ENCODE results near the gene ISCU. TPM values are rescaled to one million over a fixed set of nuclear protein-coding genes. Genes with fewer than 3 reads are reported as not detected.

ISCU gene
- total RNA-seq: 74.7 TPM

DNA sequence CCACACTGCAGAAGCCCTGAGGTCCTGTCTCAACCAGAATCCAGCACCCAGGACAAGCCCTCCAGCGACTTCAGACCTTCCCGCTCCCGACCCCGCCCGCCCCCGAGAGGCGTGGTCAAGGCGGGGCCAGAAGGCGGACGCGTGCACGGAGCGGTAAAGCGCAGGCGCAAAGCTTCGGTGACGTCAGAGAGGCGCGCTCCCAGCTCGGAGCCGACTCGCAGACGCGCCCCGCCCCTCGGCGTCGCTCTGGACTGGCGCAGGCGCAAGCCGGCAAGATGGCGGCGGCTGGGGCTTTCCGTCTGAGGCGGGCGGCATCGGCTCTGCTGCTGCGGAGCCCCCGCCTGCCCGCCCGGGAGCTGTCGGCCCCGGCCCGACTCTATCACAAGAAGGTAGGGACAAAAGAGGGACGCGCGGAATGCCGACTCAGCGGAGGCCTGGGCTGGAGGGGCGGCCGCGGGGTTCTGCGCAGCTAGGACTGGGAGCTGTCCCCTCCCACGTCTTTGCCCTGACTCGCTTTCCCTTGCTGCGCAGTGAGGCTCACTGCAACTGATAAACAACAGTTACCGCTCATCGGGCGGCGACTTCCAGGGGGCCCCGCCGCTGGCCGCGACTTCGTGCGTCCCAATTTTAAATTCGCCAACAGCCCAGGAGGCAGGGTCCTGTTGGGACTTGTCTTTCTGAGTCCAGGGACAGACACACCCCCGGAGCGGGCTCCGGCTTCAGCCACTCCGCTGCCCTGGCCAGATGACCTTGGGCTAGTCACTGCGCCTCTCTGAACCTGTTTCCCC lies at the start of gene ISCU:
TSS of gene ISCU (plus strand) at position 249 of the 788 bp plus-strand sequence. CDS start at position 276, 27 bp downstream.
- DNase-seq: peak; percentile 99

DNA sequence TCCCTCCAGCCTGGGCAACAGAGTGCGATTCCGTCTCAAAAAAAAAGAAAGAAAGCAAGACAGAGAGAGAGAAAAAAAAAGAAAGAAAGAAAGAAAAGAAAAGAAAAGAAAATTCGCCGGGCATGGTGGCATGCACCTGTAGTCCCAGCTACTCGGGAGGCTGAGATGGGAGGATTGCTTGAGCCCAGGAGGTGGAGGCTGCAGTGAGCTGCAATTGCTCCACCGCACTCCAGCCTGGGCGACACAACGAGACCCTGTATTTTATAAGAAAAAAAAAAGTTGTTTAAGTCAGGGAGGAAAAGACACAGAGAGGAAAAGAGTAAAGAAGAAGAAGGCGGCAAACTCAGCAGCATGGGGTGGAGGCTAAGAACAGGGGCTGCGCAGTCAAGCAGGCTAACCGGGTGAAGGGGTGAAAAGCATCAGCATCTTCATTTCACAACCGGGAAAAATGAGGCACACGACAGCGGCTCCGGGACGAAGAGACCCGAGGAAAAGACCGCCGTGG lies 47.9 kb upstream of the ISCU start:
- DNase-seq: no peak

DNA sequence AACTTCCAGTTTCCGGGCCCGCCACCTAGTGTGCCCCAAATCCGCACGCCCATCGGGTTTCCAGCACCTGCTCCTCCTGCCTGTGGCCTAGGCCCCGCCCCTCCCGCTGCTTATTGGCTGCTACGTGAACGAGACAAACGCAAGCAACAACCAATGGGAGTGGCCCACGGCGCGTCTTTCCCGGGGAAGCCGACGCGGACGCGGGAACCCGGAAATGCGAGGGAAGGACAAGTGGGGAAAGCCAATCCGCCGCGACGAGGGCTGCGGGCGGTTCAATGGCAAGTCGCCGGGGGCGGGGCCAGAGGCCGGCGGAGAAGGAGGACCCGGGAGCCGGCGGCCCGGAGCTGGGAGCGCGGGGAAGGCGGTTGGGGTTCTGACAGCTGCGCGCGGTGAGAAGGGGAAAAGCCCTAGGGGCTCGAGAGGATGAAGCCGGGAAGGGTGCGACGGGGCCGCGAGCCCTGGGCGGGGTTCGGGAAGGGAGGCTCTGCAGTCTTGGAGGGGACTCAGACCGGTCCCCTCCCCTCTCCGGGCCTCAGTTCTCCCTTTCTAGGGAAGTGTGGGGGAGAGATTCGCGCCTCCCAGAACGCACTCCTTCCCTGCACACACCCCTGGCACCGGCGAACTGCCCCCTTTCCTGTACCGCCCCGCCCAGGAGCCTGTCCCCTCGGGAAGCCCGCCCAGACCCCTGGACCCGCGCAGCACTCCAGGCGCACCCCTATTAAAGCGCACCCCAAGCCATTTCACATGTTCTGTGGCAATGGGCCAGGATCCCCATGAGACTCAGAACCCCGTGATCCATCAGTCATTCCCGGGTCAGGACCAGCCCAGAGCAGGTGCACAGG lies 47.2 kb upstream of the ISCU start, which contains the start of gene FICD:
TSS of gene FICD (plus strand) at position 305 of the 842 bp plus-strand sequence. CDS start 1,696 bp downstream, outside the sequence.
- peak; percentile 98 for DNase-seq

DNA sequence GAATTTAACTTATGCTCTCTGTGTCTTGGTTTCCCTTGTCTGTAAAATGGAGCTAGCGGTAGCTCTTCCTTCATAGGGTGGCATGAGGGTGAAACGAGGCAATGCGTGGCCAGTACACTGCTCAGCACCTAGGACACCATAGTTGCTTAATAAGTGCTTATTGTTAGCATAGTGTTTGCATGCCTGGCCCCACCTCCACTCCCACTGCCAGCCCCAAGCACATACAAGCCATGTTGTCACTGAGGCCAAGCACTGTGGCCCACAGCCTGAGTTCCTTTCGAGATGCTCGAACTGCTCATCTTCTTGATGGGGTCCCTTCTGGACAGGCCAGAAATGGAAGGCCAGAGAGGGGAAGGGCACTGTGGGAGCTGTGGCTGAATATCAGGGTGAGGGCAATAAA lies 46.5 kb upstream of the ISCU start:
- DNase-seq: no peak

DNA sequence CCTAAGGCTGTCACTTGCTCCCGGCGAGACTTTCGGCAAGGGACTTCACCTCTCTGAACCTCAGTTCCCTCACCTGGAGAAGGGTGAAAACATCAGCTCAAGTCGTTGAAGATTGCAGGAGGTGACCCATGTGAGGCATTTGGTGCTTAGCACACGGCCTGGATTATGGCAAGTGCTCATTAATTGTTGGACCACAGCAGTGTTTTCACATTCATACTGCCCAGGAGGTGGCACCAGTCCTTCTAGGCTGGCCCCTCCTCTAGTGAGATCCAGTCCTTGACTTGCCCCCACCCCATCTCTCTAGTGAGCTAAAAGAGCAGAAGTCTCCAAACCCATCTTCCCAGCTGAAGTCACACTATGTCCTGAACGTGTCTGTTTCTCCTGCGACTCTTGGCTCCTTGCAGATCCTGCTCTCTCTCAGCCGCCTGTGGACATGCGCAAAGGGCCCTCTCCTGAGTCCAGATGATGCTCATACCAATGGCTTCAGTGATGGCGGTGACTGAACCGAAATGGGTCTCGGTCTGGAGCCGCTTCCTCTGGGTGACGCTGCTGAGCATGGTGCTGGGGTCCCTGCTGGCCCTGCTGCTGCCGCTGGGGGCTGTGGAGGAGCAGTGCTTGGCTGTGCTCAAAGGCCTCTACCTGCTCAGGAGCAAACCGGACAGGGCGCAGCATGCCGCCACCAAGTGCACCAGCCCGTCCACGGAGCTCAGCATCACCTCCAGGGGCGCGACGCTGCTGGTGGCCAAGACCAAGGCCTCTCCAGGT lies 45.7 kb upstream of the ISCU start:
- DNase-seq: no peak

DNA sequence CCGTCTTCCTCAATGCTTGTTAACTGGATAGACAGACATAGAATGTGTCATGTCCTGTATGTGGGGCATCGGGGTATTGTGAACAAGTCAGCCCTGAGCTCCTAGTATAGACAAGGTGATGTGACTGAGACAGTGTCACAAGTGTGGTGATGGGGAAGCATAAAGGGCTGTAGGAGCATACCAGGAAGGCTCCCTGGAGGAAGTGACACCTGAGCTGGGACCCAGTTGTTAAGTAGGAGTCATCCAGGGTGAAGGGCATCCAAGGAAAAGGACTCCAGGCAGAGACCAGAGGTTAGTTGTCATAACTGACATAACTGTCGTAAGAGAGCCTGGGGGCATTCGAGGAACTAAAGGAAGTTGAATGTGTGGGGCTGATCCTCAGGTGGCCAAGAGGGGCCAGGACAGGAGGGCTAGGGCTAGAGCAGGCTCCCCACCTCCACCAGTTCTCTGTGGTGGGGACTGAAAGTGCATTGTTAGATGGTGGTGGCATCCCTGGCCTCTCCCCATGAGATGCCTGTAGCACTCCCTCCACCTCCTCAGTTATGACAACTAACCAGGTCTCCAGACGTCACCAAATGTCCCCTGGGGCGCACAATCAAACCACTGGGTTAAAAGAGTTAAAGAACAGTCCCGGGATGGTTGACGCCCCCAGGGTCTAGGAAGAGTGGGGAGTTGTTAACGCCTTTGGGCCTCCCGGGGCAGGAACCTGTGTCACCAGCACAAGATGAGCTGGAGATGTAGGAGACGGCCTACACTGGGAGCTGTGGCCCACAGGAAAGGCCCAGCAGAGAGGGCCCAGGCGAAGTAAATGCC lies 44.9 kb upstream of the ISCU start:
- DNase-seq: no peak

DNA sequence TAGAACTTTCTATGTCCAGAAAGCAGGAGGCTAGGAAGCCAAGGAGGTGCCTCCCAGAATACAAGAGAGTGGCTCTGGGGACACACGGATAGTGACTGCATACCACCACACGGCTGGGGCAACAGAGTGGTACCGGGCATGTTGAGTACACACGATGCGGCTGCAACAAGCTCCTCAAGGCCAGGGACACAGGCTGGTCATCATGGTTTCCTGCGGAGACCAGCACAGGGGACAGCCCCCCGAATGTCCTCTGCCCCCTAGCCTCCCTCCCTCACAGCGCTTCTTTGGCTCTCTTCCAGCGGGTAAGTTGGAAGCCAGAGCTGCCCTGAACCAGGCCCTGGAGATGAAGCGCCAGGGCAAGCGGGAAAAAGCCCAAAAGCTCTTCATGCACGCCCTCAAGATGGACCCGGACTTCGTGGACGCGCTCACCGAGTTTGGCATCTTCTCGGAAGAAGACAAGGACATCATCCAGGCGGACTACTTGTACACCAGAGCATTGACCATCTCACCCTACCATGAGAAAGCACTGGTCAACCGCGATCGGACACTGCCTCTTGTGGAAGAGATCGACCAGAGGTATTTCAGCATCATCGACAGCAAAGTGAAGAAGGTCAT lies 44.2 kb upstream of the ISCU start:
- no peak for DNase-seq

DNA sequence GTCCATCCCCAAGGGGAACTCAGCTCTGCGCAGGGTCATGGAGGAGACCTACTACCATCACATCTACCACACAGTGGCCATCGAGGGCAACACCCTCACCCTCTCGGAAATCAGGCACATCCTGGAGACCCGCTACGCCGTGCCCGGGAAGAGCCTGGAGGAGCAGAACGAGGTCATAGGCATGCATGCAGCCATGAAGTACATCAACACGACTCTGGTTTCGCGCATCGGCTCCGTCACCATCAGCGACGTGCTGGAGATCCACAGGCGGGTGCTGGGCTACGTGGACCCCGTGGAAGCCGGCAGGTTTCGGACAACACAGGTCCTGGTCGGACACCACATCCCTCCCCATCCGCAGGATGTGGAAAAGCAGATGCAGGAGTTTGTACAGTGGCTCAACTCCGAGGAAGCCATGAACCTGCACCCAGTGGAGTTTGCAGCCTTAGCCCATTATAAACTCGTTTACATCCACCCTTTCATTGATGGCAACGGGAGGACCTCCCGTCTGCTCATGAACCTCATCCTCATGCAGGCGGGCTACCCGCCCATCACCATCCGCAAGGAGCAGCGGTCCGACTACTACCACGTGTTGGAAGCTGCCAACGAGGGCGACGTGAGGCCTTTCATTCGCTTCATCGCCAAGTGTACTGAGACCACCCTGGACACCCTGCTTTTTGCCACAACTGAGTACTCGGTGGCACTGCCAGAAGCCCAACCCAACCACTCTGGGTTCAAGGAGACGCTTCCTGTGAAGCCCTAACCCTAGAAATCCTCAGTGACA lies 43.5 kb upstream of the ISCU start:
- no peak for DNase-seq

DNA sequence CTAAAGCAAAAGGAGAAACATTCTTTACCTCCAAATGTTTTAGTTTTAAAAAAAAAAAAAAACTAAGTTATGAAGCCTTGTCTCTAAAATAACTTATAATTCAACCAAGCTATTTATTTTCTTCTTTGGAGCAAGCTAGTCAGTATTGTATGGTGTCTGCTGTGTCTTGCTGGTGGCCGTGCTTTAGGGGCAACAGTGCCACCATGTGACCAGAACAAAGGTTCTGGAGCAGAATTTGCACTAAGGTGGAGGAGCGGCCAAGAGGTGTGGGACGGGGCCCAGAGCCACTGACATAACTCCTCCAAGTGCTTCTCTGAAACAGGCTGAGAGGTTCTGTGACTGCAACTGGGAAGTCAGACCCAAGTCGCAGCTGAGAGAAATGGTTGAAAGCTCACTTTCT lies 42.8 kb upstream of the ISCU start:
- no peak for DNase-seq

DNA sequence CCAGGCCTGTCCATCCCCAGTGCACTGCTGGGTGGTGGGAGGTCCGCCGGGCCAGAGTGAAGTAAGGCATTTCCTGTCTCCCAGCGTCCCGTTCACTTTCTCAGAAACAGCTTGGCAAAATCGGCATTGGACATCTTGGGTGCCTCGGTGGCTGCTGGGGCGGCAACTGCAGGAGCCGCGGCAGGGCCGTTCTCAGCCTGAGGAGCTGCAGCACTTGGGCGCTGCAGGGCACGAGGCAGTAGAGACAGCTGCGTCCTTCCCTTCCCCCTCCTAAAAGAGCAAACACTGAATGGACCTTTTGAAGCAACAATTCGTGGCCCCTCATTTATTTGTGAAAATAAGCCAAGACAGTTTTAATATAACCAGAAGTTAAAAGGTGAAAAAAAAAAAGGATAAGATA lies 39.0 kb upstream of the ISCU start:
- DNase-seq: no peak

DNA sequence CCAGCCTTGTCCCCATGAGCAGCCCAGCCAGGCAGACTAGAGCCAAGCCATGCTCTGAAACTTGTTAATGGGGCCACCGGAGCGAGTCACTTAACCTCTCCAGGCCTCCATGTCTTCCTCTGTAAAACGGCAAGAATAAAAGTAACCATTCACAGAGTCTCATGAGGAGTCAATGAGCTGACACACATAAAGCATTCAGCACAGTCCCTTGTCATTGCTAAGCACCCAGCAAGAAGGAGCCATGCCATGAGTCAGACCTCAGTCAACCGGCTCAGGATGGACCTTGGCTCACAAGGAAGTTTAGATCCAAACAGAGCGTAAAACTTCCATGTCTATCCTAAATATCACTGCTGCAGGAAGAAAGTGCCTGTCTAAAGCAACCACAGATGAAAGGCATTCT lies 36.7 kb upstream of the ISCU start:
- DNase-seq: no peak

DNA sequence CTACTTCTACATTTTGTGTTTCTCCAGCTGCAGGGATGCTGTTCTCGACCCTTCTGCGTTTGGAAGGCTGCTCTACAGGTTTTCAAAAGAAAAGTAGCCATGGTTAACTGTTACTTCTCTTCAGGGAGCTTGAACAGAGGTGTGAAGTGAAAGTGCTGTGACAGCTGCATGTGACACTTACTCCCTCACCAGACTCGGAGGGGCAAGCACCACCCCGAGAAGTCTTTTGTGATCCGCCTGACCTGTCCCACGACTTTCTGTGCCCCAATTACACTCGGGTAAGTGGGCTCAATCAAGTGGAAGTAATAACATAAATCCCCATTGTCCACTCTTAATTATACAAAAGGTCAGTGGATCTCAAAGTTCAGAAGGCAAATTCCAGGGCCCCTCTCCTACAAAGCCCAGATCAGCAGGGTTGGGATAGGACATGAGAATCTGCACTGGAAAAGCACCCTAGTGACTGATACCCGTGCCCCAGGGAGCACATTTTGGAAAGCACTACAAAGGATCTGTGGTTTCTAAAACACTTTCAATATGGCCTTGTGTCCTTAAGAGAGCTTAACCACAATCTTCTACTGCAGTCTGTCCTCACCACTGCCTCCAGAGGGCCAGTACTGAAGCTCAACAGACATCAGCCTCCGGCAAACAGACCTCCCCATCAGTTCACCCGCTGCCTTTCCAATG lies 35.8 kb upstream of the ISCU start:
- DNase-seq: no peak

DNA sequence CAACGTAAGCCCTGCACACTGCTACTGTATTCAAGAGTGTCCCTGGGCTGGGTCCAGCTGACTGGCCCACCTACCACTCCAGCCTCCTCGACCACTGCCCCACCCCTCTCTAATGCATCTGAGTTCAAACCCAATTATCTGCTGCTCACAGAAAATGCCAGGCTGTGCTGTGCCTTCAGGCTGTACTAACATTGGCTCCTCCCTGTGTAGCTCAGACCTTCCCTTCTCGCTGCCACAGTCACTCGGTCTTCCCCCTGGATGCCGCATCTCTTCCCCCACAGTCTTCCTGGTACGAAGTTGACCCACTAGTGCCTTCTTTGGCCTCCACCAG lies 35.3 kb upstream of the ISCU start:
- no peak for DNase-seq

DNA sequence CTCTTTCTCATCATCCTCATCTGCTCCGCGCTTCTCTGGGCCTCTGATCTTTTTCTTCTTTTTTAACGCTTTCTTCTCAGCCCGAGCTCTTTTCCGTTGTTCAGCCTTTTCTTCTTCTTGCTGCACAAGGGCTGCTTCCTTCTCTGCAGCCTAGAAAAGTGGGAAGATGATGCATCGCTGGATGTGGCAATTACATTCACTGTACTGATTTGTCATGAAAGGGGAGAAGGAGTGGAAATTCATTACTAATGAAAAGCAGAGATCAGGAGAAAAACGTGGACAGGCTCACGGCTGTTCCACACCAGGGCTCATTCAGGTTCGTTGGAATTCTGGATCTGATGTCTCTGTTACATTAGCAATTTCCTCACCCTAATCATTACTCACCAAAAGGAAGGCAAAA lies 32.2 kb upstream of the ISCU start:
- no peak for DNase-seq

DNA sequence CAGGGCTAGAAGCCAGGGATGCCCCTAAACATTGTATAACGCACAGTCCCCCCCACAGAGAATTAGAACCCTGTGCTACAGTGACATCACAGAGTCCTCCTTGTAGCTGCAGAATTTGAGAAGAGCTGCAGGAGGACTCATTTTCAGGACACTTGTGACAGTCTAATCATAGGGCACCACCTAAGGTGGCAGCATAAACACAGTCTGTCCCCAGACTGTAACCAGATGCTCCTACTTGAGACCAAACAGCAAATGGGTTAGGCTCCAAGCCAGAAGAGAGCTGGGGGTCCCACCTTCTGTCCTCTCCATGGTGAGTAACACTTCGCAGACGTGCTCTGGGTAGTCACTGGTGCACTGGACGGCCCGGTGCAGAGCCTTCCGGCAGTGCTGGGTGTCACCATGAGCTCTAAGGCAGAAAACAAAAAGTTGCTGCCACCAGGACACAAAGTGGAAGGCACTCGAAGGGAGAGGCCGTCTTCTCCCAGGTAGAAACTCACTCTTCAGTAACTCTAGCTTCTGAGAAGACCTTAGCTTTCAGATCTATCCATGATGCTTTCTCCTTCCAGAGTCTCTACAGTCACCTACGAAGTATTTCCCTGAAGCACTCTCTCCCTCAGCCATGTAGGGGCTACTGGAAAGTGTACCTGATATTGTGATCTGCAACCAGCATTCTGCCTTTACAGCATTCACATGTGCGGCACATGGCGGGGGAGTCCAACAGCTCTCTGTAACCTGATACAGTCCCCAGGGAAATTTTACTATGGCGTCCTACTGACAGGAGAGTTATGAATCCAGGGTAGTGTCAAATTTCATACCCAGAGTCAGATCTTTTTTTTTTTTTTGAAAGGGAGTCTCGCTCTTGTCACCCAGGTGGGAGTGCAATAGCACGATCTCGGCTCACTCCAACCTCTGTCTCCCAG lies 30.2 kb upstream of the ISCU start:
- no peak for DNase-seq

DNA sequence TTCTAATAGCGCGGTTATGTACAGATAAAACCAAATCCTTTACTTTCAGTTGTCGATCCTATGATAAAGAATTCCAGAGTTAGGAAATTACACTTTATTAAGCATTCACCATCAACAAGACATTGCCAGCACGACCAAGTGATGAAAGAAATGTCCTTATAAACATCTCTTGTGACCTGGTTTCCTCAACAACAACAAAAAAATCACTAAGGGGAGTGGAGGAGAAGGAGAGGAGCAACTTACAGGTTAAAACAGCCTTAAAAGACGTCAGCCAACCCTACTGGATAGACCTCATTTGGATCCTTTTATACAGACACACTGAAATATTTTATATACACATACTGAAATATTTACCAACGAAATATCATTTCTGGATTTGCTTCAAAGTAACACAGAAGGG lies 24.2 kb upstream of the ISCU start:
- no peak for DNase-seq

DNA sequence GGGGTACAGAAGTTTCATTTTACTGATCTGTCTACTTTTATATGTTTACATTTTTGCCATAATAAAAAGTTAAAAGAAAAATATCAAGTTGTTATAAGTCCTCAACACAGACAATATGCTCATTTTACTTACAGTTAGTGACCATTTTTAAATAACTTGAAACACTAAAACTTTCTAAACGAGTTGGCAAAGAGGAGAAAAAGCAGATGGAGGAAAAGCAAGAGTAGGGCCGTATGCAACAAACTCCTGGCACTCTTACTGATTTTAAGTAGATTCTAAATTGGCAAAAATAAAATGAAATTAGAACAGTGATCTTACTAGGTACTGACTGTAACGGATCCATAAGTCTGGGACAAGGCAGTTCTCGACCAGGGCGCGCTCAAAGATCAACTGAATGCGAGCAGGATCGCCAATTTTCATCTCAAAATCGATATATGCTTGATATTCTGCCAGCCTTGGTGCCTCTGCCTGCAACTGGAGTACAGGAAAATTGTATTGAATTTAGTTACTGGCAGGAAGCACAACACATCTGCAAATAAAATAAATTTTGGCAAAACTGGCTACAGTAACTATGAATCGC lies 23.7 kb upstream of the ISCU start:
- no peak for DNase-seq

DNA sequence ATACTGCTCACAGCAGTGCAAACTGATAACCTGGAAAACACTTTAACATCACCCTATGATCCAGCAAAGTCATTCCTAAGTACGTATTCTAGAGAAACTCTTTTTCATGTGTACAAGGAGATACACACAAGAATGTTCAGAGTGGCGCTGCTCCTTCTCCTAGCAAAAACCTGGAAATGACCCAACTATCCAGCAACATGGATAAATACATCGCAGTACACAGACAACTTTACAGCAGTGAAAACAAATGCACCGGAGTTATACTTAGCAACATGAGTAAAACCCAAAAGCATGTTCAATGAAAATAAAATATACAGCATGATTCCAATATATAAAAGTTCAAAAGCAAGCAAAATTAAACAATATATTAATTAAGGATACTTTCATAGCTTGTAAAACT lies 20.1 kb upstream of the ISCU start:
- DNase-seq: peak; percentile 11
